Uterus (tissue), 2 donors: Measurements from ENCODE around the gene LINGO1.

Experiments used
- POLR2A ChIP-seq, 2 donors: fragments of 450-650 bp; IDR thresholded peaks; one replicate each; pipeline ENCODE4 v1.6.1; 2016; ENCODE audit warnings: antibody characterized with exemption in 2 of 2, mild to moderate bottlenecking in 1 of 2, moderate library complexity in 1 of 2
- TF ChIP-seq, protein P1 (sequence below), 4 experiments: fragments of 200-600 bp in 2 of 4; fragments of 450-650 bp in 2 of 4; sonication (generic) in 2 of 4; IDR thresholded peaks; one replicate each; pipeline ENCODE4 v1.5.1; 2016 to 2019; ENCODE audit warnings: antibody characterized with exemption in 4 of 4, mild to moderate bottlenecking in 2 of 4, moderate library complexity in 1 of 4

DNA sequence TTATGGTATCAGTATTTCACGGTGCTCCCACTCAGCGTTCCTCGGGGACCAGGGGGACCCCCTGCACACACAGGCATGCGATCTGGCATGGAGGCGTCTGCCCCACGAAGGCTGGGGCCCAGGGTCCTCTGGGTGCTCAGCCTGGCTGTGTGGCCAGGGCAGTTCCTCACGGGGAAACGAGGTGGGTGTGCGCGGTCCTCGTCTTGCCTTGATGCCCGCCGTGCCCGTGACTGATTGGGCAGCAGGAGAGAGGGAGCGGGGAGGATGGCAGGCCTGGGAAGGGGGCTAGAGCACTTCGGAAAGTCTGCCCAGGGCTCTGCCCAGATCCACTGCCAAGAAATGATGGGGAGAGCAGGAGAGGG, 10.9 kb downstream of the LINGO1 start:
- TF ChIP-seq, protein P1, sequence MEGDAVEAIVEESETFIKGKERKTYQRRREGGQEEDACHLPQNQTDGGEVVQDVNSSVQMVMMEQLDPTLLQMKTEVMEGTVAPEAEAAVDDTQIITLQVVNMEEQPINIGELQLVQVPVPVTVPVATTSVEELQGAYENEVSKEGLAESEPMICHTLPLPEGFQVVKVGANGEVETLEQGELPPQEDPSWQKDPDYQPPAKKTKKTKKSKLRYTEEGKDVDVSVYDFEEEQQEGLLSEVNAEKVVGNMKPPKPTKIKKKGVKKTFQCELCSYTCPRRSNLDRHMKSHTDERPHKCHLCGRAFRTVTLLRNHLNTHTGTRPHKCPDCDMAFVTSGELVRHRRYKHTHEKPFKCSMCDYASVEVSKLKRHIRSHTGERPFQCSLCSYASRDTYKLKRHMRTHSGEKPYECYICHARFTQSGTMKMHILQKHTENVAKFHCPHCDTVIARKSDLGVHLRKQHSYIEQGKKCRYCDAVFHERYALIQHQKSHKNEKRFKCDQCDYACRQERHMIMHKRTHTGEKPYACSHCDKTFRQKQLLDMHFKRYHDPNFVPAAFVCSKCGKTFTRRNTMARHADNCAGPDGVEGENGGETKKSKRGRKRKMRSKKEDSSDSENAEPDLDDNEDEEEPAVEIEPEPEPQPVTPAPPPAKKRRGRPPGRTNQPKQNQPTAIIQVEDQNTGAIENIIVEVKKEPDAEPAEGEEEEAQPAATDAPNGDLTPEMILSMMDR (IDR thresholded peaks at IDR 0.05), result no peak
- no peak for TF ChIP-seq POLR2A (IDR thresholded peaks at IDR 0.05)
